Left cardiac atrium (tissue), 4 donors: Measurements from ENCODE around the gene PLA2G5. TPM values are rescaled to one million over a fixed set of nuclear protein-coding genes. Genes with fewer than 3 reads are reported as not detected.
"Not testable (repeated sequence)": the region's sequence is repeated elsewhere in the genome, so short reads cannot be mapped to it uniquely, and the experiment has no call there.

ENCODE experiments used
- ATAC-seq, 2 donors: fragments of 200-7000 bp; cut with Tn5 transposase; one replicate each; pipeline ENCODE4 v1.9.1; 2020; ENCODE audit warnings: mild to moderate bottlenecking in 2 of 2, moderate library complexity in 2 of 2
- DNase-seq: peaks from one replicate; pipeline ENCODE4 v3.0.0-alpha.2; 2020
- intact Hi-C, 2 donors: fragments of 100-400 bp; cut with DNase I; formaldehyde crosslinking; loops; one replicate each; pipeline versions ENCODE4 v1.14.1 to v1.15.1; 2022 to 2023
- total RNA-seq, 2 donors: library from RNA; stranded (reverse); fragmentation: NEBNext Ultra II Directional; extraction: Animal tissue kit (Norgen Biotek cat#: 25700); gene quantifications; one replicate each; pipeline ENCODE4 v1.2.1, GENCODE V29; 2021
- donor health status: DM: no; HTN: yes; CAD: no.
- donor health status: DM: no; HTN: yes; CAD: no; lungs with severe emphysema.
- donor health status: DM: yes; HTN: yes; CAD: no.
- donor health status: Dilated cardiomyopathy.

Gene PLA2G5
- total RNA-seq, 2 donors from 2014 or later, result 84.9 to 93.0 TPM

DNA sequence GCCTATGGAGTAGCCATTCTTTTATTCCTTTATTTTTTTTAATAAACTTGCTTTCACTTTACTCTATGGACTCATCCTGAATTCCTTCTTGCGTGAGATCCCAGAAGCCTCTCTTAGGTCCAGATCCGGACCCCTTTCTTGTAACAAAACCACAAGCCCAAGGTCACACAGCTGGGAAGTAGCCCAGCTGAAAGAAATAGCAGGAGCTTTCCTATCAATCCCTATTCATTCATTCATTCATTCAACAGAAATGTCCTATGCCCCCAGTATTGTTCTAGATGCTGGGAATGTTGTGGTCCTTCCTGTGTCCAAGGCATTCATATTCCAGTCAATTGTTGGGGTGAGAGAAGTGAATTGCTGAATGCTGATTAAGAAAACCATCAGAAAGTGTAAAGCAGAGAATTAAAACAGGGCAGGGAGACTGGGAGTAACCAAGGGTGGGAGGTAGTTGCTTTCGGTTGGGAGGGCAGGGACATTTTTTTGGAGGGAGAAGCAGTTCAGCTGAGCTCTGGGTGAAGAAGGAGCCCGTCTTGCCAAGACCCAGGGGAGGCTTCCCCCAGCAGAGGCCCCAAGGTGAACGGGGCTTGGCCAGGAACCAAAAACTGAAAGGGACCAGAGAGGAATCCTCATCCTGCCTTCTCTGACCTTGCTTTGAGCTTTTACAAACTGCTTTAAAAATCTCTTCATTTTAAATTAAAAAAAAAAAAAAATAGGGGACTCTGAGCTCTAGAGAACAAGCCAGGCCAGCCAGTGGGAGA, 38.6 kb downstream of the PLA2G5 start:
- intact Hi-C loops, result loop anchor here in 1 of 2 donors (10.0 kb wide), 1 partner anchor 86 kb away; no protein-coding TSS in a partner anchor
- DNase-seq, result no peak
- no peak for ATAC-seq

DNA sequence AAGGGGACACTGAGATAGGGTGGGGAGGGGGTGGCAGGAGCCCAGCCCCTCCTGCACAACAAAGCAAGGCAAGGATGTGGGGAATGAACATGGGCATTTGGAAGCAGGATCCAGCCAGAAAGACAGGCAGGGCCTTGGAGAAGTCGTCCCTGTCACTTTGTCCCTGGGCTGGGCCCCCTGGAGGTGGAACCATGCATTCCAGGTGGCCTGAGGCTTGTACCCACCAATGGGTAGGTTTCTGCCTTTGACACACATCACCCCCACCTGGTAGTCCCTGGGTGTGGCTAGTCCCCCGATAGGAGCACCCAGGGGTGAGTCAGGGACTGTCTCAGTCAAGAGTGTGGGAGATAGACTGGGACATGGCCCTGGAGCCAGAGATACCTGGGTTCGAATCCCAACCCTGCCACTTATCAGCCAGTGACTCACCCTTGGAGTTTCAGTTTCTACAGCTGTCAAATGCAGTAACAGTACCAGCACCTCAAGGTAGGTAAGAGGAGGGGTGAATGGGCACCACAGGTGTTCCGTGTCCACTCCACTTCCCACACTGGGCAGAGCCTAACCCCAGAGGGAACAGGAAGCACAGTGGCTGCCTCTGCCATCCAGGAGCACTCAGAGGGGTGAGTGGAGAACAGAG, 39.3 kb downstream of the PLA2G5 start:
- peak in 1 of 2 donors; percentile 20 for ATAC-seq

DNA sequence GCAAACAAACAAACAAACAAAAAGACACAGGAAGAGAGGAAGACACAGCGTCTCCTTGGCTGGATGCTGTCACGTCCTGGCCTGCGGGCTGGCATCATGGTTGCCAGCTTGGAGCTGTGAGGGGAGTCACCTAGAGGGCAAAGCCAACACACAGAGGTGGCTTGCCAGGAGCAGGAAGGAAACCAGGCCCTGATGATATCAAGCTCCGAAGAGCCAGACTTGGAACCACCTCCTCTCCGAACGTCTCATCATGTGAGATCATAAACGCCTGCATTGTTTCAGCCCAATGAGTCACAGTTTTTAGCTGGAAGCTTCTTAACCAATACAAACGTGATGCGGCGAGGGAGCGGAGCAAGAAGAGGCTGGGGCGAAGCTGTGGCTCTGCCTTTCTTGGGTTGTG, 40.7 kb downstream of the PLA2G5 start:
- intact Hi-C loops, result no loop called here
- peak; percentile 30 to 88 for ATAC-seq
- peak; percentile 54 for DNase-seq

More for the DNA sequence above, 39.3 kb downstream of the PLA2G5 start:
- no peak for DNase-seq
- intact Hi-C loops, result loop anchor here in 1 of 2 donors (10.0 kb wide), 1 partner anchor 85 kb away; no protein-coding TSS in a partner anchor

DNA sequence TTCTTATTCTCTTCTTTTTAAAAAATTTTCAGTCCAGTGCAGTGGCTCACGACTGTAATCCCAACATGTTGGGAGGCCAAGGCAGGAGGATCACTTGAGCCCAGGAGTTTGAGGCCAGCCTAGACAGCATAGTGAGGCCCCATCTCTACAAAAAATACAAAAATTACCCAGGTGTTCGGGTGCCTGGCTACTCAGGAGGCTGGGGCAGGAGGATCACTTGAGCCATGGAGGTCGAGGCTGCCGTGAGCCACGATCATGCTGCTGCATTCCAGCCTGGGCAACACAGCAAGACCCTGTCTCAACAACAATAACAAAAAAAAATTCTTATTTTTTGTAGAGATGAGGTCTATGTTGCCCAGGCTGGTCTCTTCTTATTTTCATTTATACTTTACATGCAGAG, 41.5 kb downstream of the PLA2G5 start:
- DNase-seq (no peak), ATAC-seq (no peak)
- intact Hi-C loops, result no loop called here

DNA sequence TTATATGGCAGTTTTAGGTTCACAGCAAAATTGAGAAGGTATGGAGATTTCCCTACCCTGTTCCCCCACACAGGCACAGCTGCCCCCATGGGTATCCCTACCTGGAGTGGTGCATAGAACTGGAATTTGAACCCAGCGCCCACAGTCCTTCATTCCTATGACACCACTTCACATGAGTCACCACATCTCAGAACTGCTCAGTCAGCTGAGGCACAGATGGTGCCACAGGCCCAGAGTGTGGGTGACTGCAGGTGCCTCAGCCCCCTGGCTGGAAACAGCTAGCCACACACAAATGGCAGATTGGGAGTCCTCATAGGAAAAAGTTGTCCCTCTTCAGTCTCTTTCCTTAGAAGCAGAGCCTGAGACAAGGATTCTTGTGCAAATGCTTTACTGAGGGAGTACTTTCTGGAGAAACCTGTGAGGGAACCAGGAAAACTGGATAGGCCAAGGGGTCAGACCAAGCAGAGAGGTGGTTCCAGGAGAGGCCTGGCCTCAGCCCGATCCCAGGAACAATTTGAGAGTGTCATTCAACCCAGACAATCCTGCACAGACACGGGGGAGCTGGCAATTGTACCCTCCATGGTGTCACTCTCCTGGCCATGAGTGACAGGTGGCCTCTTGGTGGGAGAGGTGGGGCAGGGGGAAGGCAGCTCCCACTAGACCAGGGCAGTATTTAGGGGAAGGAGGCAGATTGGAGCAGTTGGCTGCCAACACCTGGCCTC, 42.4 kb downstream of the PLA2G5 start:
- ATAC-seq (no peak), DNase-seq (no peak)
- intact Hi-C loops, result no loop called here

DNA sequence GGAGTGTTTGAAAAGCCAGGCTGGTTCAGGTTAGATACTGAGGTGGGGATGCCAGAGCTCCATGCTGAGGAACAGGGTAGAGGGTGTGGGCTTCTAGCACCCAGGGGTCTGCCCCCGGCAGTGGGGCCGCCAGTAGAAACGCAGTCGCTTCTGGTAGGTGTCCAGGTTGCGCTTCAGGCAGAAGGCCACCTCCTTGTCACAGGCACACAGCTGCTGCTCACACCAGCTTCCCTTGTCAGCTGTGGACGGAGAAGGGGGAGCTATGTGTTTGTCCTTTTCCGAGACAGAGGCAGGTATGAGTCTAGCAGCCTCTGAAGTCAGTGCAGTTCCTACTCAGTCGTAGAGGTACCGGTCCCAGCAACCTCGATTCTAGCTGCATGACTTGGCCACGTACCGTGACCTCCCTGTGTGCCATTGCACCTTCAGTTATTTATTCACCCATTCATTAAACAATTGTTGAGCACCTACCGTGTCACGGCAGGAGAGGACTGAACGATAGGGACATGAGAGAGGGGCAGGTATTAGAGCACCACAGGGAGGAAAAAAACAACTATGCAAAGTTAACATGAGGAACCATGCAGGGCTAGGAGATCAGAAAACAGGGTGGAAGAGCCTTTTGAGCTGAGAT, 44.1 kb downstream of the PLA2G5 start:
- DNase-seq (no peak), ATAC-seq (no peak)
- intact Hi-C loops, result no loop called here

DNA sequence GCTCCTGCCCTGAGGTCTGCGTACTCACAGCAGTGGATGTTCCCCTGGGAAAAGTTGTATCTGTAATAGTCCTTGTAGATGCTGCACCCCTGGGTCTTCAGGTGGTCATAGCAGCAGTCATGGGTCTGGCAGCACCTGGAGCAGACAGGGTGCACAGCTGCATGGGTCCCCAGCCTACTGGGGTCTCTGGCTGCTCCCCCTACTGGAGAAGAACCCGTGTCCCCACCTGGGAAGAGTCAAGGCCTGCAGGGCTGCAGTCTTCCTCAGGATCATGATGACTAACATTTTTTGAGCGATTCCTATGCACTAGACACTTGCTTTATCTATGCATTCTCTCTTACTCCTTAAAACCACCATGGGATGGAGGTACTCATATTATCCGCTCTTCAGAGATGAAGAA, 45.5 kb downstream of the PLA2G5 start:
- intact Hi-C loops, result no loop called here
- ATAC-seq, result no peak
- DNase-seq, result no peak

DNA sequence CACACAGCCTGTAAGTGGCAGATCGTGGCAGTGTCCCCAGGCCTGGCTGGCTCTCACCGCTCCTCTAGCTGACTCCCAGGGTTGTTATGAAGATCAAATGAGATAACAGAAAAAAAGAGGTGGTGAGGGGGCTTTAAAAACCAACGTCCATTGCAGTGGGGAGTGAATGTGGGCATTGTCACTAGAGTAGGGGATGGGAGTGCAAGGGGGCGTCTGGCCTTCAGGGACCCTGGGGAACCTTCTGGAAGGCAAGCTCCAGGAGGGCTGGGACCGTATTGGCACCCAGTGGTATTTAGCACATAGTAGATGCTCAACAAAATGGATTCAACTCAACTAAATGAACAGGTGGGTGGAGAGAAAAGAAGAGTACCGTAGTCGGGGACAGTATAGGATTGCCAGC, 45.9 kb downstream of the PLA2G5 start:
- ATAC-seq (no peak), DNase-seq (no peak)
- intact Hi-C loops, result no loop called here

DNA sequence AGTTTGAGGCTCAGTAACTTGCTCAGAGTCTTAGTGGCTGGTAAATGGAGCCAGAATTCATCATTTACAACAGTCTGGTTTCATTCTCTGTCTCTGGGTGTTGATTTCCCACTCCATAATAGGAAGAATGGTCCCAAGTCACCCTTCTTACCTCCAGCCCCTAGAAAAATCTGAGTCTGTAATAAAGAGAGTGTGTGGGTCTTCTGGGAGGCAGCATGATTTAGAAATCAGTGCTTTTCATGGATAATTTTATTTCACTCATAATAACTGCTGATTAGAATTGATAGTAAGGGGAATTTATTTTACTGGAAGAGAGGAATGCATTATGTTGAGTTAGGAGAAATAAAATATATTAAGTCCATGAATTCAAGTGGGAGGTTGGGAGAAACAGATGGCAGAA, 47.2 kb downstream of the PLA2G5 start:
- intact Hi-C loops, result no loop called here
- no peak for ATAC-seq
- no peak for DNase-seq

DNA sequence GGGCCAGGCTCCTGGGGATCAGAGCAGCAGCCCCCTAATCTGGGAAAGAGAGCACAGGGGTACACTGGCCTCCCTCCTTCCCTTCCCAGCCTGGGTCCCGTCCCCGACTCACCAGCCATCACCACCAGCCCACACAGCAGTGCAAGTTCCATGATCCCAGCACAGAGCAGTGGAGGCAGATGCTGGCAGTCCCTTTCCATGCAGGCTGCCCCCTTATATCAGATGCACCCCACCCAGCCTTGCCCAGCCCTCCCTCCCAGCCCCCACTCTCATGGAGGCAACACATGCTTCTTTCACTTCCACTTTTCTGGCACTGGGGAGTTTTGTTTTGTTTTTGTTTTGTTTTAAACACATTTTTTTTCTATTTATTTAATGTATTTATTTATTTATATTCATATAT, 49.4 kb downstream of the PLA2G5 start, which contains the start of gene PLA2G2D:
PLA2G2D (minus strand) TSS at position 190 of the 400 bp plus-strand sequence; CDS start at position 152, 38 bp downstream.
- no peak for DNase-seq
- intact Hi-C loops, result no loop called here
- no peak for ATAC-seq

DNA sequence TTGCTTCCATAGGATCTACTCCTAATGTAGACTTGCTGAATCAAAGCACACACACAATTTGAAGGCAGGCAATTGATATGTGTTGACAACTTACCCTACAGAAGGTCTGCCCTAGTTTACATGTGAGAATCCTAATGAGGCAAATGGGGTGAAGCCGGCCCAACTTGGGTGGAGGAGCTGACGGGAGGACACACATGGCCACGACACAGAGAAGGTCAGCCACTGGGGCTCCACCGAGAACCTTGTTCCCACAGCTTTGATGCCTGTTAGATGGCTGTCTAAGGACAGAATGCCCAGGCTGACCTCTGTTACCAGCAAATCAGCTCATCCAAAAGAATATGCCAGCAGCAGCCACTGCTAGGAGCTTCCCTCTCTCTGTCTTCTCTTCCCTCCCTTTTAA, 50.8 kb downstream of the PLA2G5 start:
- intact Hi-C loops, result no loop called here
- DNase-seq (no peak), ATAC-seq (no peak)

DNA sequence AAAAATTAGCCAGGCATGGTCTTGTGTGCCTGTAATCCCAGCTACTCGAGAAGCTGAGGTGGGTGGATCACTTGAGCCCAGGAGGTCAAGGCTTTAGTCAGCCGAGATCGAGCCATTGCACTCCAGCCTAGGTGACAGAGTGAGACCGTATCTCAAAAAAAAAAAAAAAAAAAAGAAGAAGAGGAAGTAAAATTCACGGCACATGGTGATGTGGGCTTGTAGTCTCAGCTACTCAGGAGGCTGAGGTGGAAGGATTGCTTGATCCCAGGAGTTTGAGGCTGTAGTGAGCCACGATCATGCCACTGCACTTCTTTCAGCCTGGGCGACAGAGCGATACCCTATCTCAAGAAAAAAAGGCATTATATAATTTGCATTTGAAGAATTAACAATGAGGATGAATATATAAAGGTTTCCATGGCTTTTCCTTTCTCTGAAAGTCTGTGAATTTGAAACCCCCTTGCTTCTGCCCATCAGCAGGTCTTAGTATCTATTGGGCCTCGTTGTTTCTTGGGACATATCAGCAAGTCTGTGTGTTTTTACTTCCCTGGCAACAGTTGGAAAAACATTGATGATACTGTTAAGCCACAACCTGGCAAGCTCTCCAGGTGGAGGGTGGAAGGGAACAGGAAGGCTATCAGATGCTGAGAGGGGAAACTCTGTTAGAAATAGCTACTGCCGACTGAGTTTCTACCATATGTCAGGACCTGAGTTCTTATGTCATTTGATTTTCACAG, 53.9 kb downstream of the PLA2G5 start:
- intact Hi-C loops, result no loop called here
- DNase-seq, result no peak
- ATAC-seq, result peak in 1 of 2 donors; percentile 33

DNA sequence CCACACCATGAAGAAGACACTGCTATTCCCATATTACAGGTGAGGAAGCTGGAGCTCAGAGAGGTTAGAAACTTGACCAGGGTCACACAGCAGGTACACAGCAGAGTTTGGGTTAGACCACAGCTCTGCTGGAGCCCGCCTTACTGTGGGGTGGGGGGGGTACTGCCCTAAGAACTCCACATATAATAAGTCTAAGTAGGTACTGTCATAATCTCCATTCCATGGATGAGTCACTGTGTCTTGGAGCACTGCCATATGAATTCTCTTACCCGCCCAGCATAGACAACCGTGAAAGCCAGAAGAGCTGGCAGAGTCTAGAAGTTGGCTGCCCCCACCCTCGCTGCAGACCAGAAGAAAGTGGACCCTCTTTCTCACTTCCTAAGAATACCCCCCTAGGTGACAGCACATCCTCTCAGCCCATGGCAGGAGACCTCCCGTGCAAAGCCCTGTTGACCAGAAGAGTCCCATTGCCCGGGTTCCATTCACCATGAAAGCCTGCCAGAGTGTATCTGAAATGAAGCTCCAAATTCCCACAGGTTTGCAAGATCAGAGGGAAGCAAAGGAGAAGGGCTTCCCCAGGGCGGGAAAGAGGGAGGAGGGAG, 54.6 kb downstream of the PLA2G5 start:
- ATAC-seq (peak; percentile 80 to 97), DNase-seq (peak; percentile 60)
- intact Hi-C loops, result no loop called here

DNA sequence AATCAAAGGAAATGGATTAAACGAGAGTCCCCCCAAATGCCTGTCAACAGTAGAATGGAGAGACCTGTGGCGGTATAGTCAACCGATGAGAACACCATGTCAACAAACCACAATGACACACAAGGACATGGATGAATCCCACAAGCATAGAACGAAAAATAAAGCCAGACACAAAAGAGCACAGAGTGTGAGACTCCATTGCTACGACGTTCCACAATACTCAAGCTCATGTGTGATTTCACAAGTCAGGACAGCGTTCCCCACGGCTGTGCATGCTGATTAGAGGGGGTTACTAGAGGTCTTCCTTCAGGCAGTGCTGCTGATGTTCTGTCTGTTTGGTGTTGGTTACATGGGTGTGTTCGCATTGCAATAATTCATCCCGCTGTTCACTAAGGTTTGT, 55.1 kb downstream of the PLA2G5 start:
- intact Hi-C loops, result no loop called here
- ATAC-seq (peak; percentile 72 to 73), DNase-seq (no peak)

DNA sequence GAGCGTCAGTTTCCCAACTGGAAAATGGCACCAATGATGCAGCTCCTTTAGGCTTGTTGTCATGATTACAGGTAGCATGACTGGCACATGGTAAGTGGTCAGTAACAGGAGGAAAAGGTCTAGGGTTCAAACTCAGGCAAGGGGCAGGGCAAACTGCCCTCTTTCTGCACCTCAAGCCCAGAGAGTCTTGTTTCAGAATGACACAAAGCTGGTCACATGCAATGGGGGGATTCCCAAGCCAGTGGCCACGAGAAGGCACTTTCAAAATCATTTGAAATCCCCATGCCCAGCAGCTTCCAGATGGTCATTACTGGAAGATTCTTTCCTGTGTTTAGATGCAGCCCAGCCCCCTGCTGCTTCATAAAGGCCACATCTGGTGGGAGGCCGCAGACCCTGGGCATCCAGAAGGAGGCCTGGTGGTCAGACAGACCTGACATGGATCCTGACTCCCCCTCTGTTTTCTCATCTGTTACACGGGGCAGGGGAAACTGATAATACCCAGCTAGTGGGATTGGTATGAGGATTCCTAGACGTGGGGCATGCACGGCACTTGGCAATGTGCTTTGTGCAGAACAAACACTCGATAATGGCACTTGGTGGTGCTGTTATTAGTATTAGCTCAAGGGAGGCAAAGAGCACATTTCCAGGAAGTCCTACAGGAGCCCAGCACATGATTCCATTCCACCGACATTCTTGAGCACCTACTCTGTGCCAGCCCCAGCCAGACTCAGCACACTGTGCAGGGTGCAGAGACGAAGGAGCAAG, 56.2 kb downstream of the PLA2G5 start:
- intact Hi-C loops, result no loop called here

DNA sequence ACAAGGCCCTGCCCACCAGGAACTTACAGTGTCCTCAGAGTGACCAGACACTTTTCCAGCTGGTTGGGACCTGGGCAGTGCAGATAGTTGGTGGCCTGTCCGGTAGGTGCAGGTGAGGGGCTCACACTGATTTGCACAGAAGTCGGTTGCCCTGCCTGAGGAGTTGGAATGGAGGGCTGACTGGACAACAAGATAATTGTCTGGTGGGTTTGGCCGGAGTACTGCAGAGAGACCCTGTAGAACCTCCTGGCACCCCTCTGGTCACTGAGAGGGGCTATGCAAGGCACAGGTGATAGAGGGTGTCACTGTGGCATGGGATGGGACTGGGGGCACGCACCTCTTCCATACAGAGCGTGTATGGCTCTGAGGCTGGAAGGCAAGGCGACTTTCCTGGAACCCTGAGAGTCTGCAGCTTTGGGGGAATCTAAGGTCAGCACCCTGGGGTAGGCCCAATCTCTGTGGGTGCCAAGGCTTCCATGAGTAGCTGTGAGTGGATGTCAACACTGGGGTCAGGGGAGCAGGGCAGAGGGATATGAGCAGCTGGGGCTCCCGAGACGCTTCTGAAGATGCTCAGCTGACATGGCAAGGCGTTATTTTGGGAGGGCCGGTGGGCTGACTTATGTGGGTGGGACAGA, 56.9 kb downstream of the PLA2G5 start:
- no peak for ATAC-seq
- intact Hi-C loops, result no loop called here
- no peak for DNase-seq

More for the DNA sequence above, 56.2 kb downstream of the PLA2G5 start:
- DNase-seq, result no peak
- ATAC-seq, result no peak

DNA sequence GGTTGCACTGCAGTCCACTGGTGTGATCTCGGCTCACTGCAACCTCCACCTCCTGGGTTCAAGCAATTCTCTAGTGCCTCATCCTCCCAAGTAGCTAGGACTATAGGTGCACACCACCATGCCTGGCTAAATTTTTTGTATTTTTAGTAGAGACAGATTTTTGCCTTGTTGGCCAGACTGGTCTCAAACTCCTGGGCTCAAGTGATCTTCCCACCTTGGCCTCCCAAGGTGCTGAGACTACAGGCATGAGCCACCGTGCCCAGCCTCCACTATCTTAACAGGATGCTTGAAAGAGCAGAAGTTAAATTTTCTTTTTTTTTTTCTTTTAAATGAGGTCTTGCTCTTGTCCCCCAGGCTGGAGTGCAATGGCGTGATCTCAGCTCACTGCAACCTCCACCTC, 60.5 kb downstream of the PLA2G5 start:
- intact Hi-C loops, ATAC-seq, DNase-seq: not testable (repeated sequence)
